Neuronal stem cell (in vitro differentiated cells): ENCODE measurements around the gene SYT8.

Experiments used
- DNase-seq: peaks from one replicate; pipeline ENCODE4 v3.0.0-alpha.2; 2013; ENCODE audit warnings: low spot score
- H2AFZ ChIP-seq: one replicate; pipeline ENCODE4 v1.6.1; 2013; ENCODE audit warnings: mild to moderate bottlenecking, low read length, inconsistent platforms
- H2AK5ac ChIP-seq: 2 replicates; pipeline ENCODE4 v1.6.1; 2013; ENCODE audit warnings: low read depth, mild to moderate bottlenecking, inconsistent platforms, low read length, moderate library complexity, mixed read lengths
- H2BK120ac ChIP-seq: 2 replicates; pipeline ENCODE4 v1.6.1; 2013; ENCODE audit warnings: low read depth, mild to moderate bottlenecking, inconsistent platforms, low read length, moderate library complexity, mixed read lengths
- H2BK12ac ChIP-seq: one replicate; pipeline ENCODE4 v1.6.1; 2013; ENCODE audit warnings: low read length, inconsistent platforms
- H2BK15ac ChIP-seq: 2 replicates; pipeline ENCODE4 v1.6.1; 2013; ENCODE audit warnings: mild to moderate bottlenecking, low read length, inconsistent platforms, mixed read lengths
- H2BK5ac ChIP-seq: one replicate; pipeline ENCODE4 v1.6.1; 2013; ENCODE audit warnings: inconsistent platforms, mild to moderate bottlenecking, low read length, moderate library complexity
- H3K14ac ChIP-seq: one replicate; pipeline ENCODE4 v1.6.1; 2013; ENCODE audit warnings: low read length, inconsistent platforms
- H3K18ac ChIP-seq: 2 replicates; pipeline ENCODE4 v1.6.1; 2013; ENCODE audit warnings: low read length, inconsistent platforms
- H3K23ac ChIP-seq: 2 replicates; pipeline ENCODE4 v1.6.1; 2013; ENCODE audit warnings: low read depth, mild to moderate bottlenecking, mixed read lengths, low read length, inconsistent platforms; ENCODE audit not compliant: poor library complexity
- H3K27ac ChIP-seq: replicated peaks from 3 replicates; pipeline ENCODE4 v1.5.1; 2013; ENCODE audit warnings: low read length, inconsistent platforms
- H3K27me3 ChIP-seq, 3 experiments: 2 replicates each; pipeline ENCODE4 v1.6.1; 2013; ENCODE audit warnings: low read length in 3 of 3, mild to moderate bottlenecking in 2 of 3, inconsistent platforms in 1 of 3, low read depth in 1 of 3, mixed read lengths in 1 of 3, moderate library complexity in 1 of 3; ENCODE audit not compliant: control insufficient read depth in 3 of 3, insufficient read depth in 3 of 3
- H3K36me3 ChIP-seq, 2 donors: replicated peaks in 1 of 2; 2 replicates each; pipeline ENCODE4 v1.6.1; 2013; ENCODE audit warnings: low read length in 2 of 2; ENCODE audit not compliant: control insufficient read depth in 2 of 2, insufficient read depth in 2 of 2
- H3K4ac ChIP-seq: 2 replicates; pipeline ENCODE4 v1.6.1; 2013; ENCODE audit warnings: inconsistent platforms, mild to moderate bottlenecking, low read length, moderate library complexity
- H3K4me1 ChIP-seq, 2 donors: 1 replicate in 1 of 2; 2 replicates in 1 of 2; pipeline ENCODE4 v1.6.1; 2013; ENCODE audit warnings: low read length in 2 of 2, low read depth in 1 of 2; ENCODE audit not compliant: control insufficient read depth in 2 of 2, insufficient read depth in 1 of 2
- H3K4me2 ChIP-seq: one replicate; pipeline ENCODE4 v1.6.1; 2013; ENCODE audit warnings: mild to moderate bottlenecking, low read length, inconsistent platforms; ENCODE audit not compliant: insufficient read depth, poor library complexity, severe bottlenecking
- H3K4me3 ChIP-seq, 2 donors: 2 replicates each; pipeline ENCODE4 v1.5.1; 2013; ENCODE audit warnings: low read length in 2 of 2, mild to moderate bottlenecking in 2 of 2, inconsistent platforms in 1 of 2, moderate library complexity in 1 of 2
- H3K79me1 ChIP-seq: one replicate; pipeline ENCODE4 v1.6.1; 2013; ENCODE audit warnings: low read depth, mild to moderate bottlenecking, inconsistent platforms, low read length, moderate library complexity
- H3K9ac ChIP-seq: one replicate; pipeline ENCODE4 v1.6.1; 2013; ENCODE audit warnings: mild to moderate bottlenecking, low read depth, low read length, inconsistent platforms; ENCODE audit not compliant: poor library complexity
- H3K9me3 ChIP-seq, 2 donors: replicated peaks in 1 of 2; 2 replicates each; pipeline versions ENCODE3 to v1.6.1; 2013; ENCODE audit warnings: low read length in 2 of 2, mild to moderate bottlenecking in 2 of 2, inconsistent platforms in 1 of 2, low read depth in 1 of 2, mixed read lengths in 1 of 2, moderate library complexity in 1 of 2; ENCODE audit not compliant: control insufficient read depth in 2 of 2, insufficient read depth in 1 of 2
- H4K8ac ChIP-seq: one replicate; pipeline ENCODE4 v1.6.1; 2013; ENCODE audit warnings: low read depth, mild to moderate bottlenecking, inconsistent platforms, low read length, moderate library complexity
- H4K91ac ChIP-seq: one replicate; pipeline ENCODE4 v1.6.1; 2013; ENCODE audit warnings: low read length, low read depth, mild to moderate bottlenecking, inconsistent platforms; ENCODE audit not compliant: poor library complexity
- WGBS, 2 donors: extraction: QIAGEN DNeasy Blood & Tissue Kit; methylation state at CpG; one replicate each; pipeline ENCODE4 v1.1.7; 2013; ENCODE audit warnings: missing lambda C conversion rate in 2 of 2, mixed read lengths in 1 of 2; ENCODE audit not compliant: insufficient read length in 2 of 2, insufficient replicate concordance in 1 of 2; ENCODE audit errors: extremely low coverage in 2 of 2; 5-methylcytosine and 5-hydroxymethylcytosine counted together

SYT8 gene

DNA sequence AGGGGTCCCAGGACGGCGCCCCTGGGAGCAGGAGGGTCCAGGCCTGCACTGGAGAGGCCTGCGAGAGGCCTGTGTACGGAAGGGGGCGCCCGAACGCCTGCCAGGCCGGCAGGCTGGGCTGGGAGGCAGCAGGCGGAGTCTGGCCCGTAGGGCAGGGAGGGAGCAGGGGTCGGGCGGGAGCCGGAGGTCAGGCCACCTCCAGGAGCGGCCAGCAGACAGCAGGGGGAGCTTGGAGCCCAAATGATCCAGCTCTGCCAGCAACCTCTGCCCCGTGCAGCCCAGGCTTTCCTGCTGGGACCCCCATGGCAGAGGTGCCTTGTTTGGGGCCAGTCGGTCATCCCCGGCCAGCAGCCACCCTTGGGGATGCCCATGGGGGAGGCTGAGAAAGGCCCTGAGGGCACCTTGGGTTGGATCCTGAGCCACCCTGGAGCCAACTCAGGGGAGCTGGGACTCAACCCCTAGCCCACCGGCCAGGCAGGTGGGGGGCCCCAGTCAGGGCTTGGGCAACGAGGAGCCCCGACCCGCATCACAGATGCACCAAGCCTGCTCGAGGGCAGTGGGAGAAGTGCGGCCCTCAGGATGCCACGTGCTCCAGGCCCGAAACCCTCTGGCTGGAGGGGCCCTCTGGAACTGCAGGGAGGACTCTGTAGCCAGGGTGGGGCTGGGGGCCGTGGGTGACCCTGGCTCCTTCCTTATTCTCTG is 9.6 kb upstream of the SYT8 start:
- no CpG with 5 or more reads among the region's 26 CpGs for WGBS, 2 donors
- H3K27me3 ChIP-seq: peaks cover 0 to 39% (median 0%) of the 10 kb centered on the region in 3 experiments
- H3K4me2 ChIP-seq: no peak overlapping the region
- peak overlapping the region; percentile 29 for H4K8ac ChIP-seq
- no peaks in the 10 kb centered on the region for H3K9me3 ChIP-seq
- H3K4me1 ChIP-seq: no peaks in the 10 kb centered on the region
- H3K79me1 ChIP-seq: peaks cover 2% of the 10 kb centered on the region
- H3K4me3 ChIP-seq: no peak overlapping the region
- H4K91ac ChIP-seq: no peak overlapping the region
- peak overlapping the region; percentile 98 for H3K18ac ChIP-seq
- peak overlapping the region; percentile 79 for H2AFZ ChIP-seq
- peak; percentile 81 for DNase-seq
- H3K36me3 ChIP-seq: no peaks in the 10 kb centered on the region
- H3K14ac ChIP-seq: peak overlapping the region; percentile 95
- H3K23ac ChIP-seq: peak overlapping the region; percentile 98
- H3K27ac ChIP-seq: no peak overlapping the region
- H2BK120ac ChIP-seq: peak overlapping the region; percentile 94
- peak overlapping the region; percentile 98 for H2BK15ac ChIP-seq
- H2AK5ac ChIP-seq: peak overlapping the region; percentile 99
- H3K4ac ChIP-seq: peak overlapping the region; percentile 99
- H2BK5ac ChIP-seq: peak overlapping the region; percentile 26
- H2BK12ac ChIP-seq: peak overlapping the region; percentile 98
- peak overlapping the region; percentile 89 for H3K9ac ChIP-seq

- H4K8ac ChIP-seq: peak overlapping the region; percentile 86
- peak overlapping the region; percentile 98 for H2BK12ac ChIP-seq
- peak overlapping the region; percentile 99 for H3K4ac ChIP-seq
- H3K23ac ChIP-seq: peak overlapping the region; percentile 98
- H3K4me2 ChIP-seq: no peak overlapping the region
- H2BK120ac ChIP-seq: peak overlapping the region; percentile 94
- H3K4me1 ChIP-seq: no peaks in the 10 kb centered on the region
- no peak overlapping the region for H2AFZ ChIP-seq
- H3K36me3 ChIP-seq: no peaks in the 10 kb centered on the region
- no peaks in the 10 kb centered on the region for H3K9me3 ChIP-seq
- peaks cover 0 to 47% (median 0%) of the 10 kb centered on the region in 3 experiments for H3K27me3 ChIP-seq
- peak overlapping the region; percentile 98 for H3K18ac ChIP-seq
- peak overlapping the region; percentile 98 for H2BK15ac ChIP-seq
- H2AK5ac ChIP-seq: peak overlapping the region; percentile 99
- H2BK5ac ChIP-seq: peak overlapping the region; percentile 26
- DNase-seq: no peak
- H3K27ac ChIP-seq: no peak overlapping the region
- no peak overlapping the region for H3K4me3 ChIP-seq
- H3K79me1 ChIP-seq: peaks cover 2% of the 10 kb centered on the region
- H3K14ac ChIP-seq: peak overlapping the region; percentile 95
- H4K91ac ChIP-seq: peak overlapping the region; percentile 28
- peak overlapping the region; percentile 89 for H3K9ac ChIP-seq
- no CpG with 5 or more reads among the region's 33 CpGs for WGBS, 2 donors
These were observed 8.9 kb upstream of the SYT8 start for GRCh38 chr11:1825785-1826451.

GRCh38 chr11:1826552-1827094 is 8.2 kb upstream of the SYT8 start:
- Histone ChIP-seq H3K9me3 (no peaks in the 10 kb centered on the region), H3K4me3 (peak overlapping the region in 1 of 2 donors; percentile 22), H2BK12ac (peak overlapping the region; percentile 87), H2BK5ac (no peak overlapping the region), H3K27ac (no peak overlapping the region), H3K9ac (peak overlapping the region; percentile 68), H2AFZ (no peak overlapping the region), H3K27me3 (peaks cover 0 to 49% (median 0%) of the 10 kb centered on the region in 3 experiments), H4K91ac (no peak overlapping the region), H3K4me1 (no peaks in the 10 kb centered on the region), H3K4ac (peak overlapping the region; percentile 14), H2BK120ac (peak overlapping the region; percentile 84), H2AK5ac (peak overlapping the region; percentile 99), H3K36me3 (no peaks in the 10 kb centered on the region), H4K8ac (no peak overlapping the region), H3K79me1 (peaks cover 2% of the 10 kb centered on the region), H3K23ac (peak overlapping the region; percentile 85), H3K4me2 (no peak overlapping the region), H2BK15ac (peak overlapping the region; percentile 40), H3K18ac (peak overlapping the region; percentile 66), H3K14ac (no peak overlapping the region)
- DNase-seq: no peak
- no CpG with 5 or more reads among the region's 15 CpGs for WGBS, 2 donors
